SK-N-SH treated with all-trans-retinoic acid at 6 μM for 48 hours (cell line): Measurements from ENCODE around the gene OR9Q1.

Experiments
- CREB5 ChIP-seq: fragments of 250-450 bp; sonication (Bioruptor Pico); IDR thresholded peaks from 2 replicates; pipeline ENCODE4 v1.5.1; 2020; ENCODE audit warnings: low read depth, mild to moderate bottlenecking, moderate library complexity
- CSRNP3 ChIP-seq: fragments of 250-450 bp; sonication (Bioruptor Pico); IDR thresholded peaks from 2 replicates; pipeline ENCODE4 v1.5.1; 2021; ENCODE audit warnings: mild to moderate bottlenecking, moderate library complexity
- GLIS3 ChIP-seq: fragments of 250-450 bp; sonication (Bioruptor Pico); IDR thresholded peaks from 2 replicates; pipeline ENCODE4 v1.5.0; 2020; ENCODE audit warnings: mild to moderate bottlenecking, moderate library complexity
- ISL1 ChIP-seq: fragments of 250-450 bp; sonication (Bioruptor Pico); IDR thresholded peaks from 2 replicates; pipeline ENCODE4 v2.1.2; 2022; ENCODE audit warnings: mild to moderate bottlenecking, moderate library complexity
- OSR1 ChIP-seq: fragments of 250-450 bp; sonication (Bioruptor Pico); IDR thresholded peaks from 2 replicates; pipeline ENCODE4 v1.8.0; 2022; ENCODE audit warnings: moderate library complexity, mild to moderate bottlenecking, inconsistent platforms
- PATZ1 ChIP-seq: fragments of 250-450 bp; sonication (Bioruptor Pico); IDR thresholded peaks from 2 replicates; pipeline ENCODE4 v1.8.0; 2020; ENCODE audit warnings: mild to moderate bottlenecking, moderate library complexity, borderline replicate concordance
- POU6F1 ChIP-seq: fragments of 250-450 bp; sonication (Bioruptor Pico); IDR thresholded peaks from 2 replicates; pipeline ENCODE4 v1.8.0; 2021; ENCODE audit warnings: low read depth, mild to moderate bottlenecking, moderate library complexity, borderline replicate concordance
- TSHZ2 ChIP-seq: fragments of 250-450 bp; sonication (Bioruptor Pico); IDR thresholded peaks from 2 replicates; pipeline ENCODE4 v1.5.0; 2020; ENCODE audit warnings: mild to moderate bottlenecking, moderate library complexity
- ZC3H10 ChIP-seq: fragments of 250-450 bp; sonication (Bioruptor Pico); IDR thresholded peaks from 2 replicates; pipeline ENCODE4 v1.5.1; 2021; ENCODE audit warnings: mild to moderate bottlenecking, moderate library complexity
- ZFP3 ChIP-seq: fragments of 250-450 bp; sonication (Bioruptor Pico); IDR thresholded peaks from 2 replicates; pipeline ENCODE4 v1.5.0; 2020; ENCODE audit warnings: mild to moderate bottlenecking, moderate library complexity
- ZFP30 ChIP-seq: fragments of 450-650 bp; formaldehyde crosslinking; IDR thresholded peaks from 2 replicates; pipeline ENCODE4 v1.5.0; 2022; ENCODE audit warnings: mild to moderate bottlenecking, moderate library complexity

GRCh38 chr11:58204042-58204441, 180.4 kb downstream of the OR9Q1 start, which contains the start of gene OR1S2:
- TF ChIP-seq OSR1 (CRISPR knock-in tag) (no peak), TSHZ2 (CRISPR knock-in tag) (no peak), CSRNP3 (CRISPR knock-in tag) (no peak), CREB5 (CRISPR knock-in tag) (no peak), ZFP30 (no peak), ZFP3 (CRISPR knock-in tag) (no peak), POU6F1 (CRISPR knock-in tag) (no peak), PATZ1 (CRISPR knock-in tag) (no peak), GLIS3 (CRISPR knock-in tag) (no peak), ZC3H10 (CRISPR knock-in tag) (no peak), ISL1 (no peak)
